HL-60 (cell line): ENCODE results near the gene UGCG.

Experiments used
- DNase-seq, 2 experiments: peaks; one replicate each; pipeline ENCODE4 v3.0.0-alpha.2; 2010 to 2020; ENCODE audit warnings: low read depth in 1 of 2, low spot score in 1 of 2
- H3K27ac ChIP-seq: fragments of 250-450 bp; sonication (Bioruptor Pico); replicated peaks from 2 replicates; pipeline ENCODE4 v1.5.1; 2020; ENCODE audit warnings: mild to moderate bottlenecking, moderate library complexity
- H3K27me3 ChIP-seq: fragments of 250-450 bp; sonication (Bioruptor Pico); 2 replicates; pipeline ENCODE4 v1.5.1; 2021; ENCODE audit warnings: mild to moderate bottlenecking, moderate library complexity; ENCODE audit not compliant: insufficient read depth, poor library complexity, severe bottlenecking
- H3K4me3 ChIP-seq: replicated peaks from 2 replicates; pipeline ENCODE4 v1.5.1; 2011; ENCODE audit warnings: mild to moderate bottlenecking, control low read depth, low read length; ENCODE audit not compliant: insufficient read depth
- GABPA ChIP-seq: IDR thresholded peaks from 2 replicates; pipeline ENCODE4 v1.6.1; 2012; ENCODE audit warnings: low read depth
- POLR2AphosphoS5 ChIP-seq: IDR thresholded peaks from 2 replicates; pipeline ENCODE4 v1.6.1; 2012; ENCODE audit warnings: low read depth
- SPI1 ChIP-seq: IDR thresholded peaks from 2 replicates; pipeline ENCODE4 v1.6.1; 2012; ENCODE audit warnings: low read depth, mild to moderate bottlenecking, borderline replicate concordance
- TF ChIP-seq, protein P1 (sequence below): IDR thresholded peaks from one replicate; pipeline ENCODE4 v1.5.1; 2011; ENCODE audit warnings: low read length, control low read depth, inconsistent platforms; ENCODE audit not compliant: insufficient read depth
- TF ChIP-seq, protein P2 (sequence below): IDR thresholded peaks from 2 replicates; pipeline ENCODE4 v1.6.1; 2012; ENCODE audit warnings: low read depth; ENCODE audit not compliant: insufficient replicate concordance

Gene UGCG

DNA sequence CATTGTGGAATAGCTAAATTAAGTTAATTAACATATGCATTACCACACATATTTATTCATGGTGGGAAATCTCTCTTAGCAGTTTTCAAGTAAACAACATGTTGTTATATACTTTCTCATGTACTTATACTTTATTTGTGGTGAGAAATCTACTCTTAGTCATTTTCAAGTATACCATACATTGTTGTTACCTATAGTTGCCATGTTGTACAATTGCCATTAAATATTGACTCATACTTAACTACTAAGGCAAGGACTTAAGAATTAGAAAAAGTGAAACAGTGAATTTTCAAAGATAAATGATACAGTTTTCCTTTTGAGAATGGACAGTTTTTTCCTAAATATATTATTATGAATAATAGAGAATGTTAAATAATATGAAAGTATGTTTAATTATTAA is 27.7 kb downstream of the UGCG start:
- no peak for DNase-seq
- H3K27ac ChIP-seq = no peak overlapping the region
- TF ChIP-seq SPI1 (no peak), GABPA (no peak), POLR2AphosphoS5 (no peak)
- TF ChIP-seq, protein P1, sequence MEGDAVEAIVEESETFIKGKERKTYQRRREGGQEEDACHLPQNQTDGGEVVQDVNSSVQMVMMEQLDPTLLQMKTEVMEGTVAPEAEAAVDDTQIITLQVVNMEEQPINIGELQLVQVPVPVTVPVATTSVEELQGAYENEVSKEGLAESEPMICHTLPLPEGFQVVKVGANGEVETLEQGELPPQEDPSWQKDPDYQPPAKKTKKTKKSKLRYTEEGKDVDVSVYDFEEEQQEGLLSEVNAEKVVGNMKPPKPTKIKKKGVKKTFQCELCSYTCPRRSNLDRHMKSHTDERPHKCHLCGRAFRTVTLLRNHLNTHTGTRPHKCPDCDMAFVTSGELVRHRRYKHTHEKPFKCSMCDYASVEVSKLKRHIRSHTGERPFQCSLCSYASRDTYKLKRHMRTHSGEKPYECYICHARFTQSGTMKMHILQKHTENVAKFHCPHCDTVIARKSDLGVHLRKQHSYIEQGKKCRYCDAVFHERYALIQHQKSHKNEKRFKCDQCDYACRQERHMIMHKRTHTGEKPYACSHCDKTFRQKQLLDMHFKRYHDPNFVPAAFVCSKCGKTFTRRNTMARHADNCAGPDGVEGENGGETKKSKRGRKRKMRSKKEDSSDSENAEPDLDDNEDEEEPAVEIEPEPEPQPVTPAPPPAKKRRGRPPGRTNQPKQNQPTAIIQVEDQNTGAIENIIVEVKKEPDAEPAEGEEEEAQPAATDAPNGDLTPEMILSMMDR = no peak
- TF ChIP-seq, protein P2, sequence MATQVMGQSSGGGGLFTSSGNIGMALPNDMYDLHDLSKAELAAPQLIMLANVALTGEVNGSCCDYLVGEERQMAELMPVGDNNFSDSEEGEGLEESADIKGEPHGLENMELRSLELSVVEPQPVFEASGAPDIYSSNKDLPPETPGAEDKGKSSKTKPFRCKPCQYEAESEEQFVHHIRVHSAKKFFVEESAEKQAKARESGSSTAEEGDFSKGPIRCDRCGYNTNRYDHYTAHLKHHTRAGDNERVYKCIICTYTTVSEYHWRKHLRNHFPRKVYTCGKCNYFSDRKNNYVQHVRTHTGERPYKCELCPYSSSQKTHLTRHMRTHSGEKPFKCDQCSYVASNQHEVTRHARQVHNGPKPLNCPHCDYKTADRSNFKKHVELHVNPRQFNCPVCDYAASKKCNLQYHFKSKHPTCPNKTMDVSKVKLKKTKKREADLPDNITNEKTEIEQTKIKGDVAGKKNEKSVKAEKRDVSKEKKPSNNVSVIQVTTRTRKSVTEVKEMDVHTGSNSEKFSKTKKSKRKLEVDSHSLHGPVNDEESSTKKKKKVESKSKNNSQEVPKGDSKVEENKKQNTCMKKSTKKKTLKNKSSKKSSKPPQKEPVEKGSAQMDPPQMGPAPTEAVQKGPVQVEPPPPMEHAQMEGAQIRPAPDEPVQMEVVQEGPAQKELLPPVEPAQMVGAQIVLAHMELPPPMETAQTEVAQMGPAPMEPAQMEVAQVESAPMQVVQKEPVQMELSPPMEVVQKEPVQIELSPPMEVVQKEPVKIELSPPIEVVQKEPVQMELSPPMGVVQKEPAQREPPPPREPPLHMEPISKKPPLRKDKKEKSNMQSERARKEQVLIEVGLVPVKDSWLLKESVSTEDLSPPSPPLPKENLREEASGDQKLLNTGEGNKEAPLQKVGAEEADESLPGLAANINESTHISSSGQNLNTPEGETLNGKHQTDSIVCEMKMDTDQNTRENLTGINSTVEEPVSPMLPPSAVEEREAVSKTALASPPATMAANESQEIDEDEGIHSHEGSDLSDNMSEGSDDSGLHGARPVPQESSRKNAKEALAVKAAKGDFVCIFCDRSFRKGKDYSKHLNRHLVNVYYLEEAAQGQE = no peak

DNA sequence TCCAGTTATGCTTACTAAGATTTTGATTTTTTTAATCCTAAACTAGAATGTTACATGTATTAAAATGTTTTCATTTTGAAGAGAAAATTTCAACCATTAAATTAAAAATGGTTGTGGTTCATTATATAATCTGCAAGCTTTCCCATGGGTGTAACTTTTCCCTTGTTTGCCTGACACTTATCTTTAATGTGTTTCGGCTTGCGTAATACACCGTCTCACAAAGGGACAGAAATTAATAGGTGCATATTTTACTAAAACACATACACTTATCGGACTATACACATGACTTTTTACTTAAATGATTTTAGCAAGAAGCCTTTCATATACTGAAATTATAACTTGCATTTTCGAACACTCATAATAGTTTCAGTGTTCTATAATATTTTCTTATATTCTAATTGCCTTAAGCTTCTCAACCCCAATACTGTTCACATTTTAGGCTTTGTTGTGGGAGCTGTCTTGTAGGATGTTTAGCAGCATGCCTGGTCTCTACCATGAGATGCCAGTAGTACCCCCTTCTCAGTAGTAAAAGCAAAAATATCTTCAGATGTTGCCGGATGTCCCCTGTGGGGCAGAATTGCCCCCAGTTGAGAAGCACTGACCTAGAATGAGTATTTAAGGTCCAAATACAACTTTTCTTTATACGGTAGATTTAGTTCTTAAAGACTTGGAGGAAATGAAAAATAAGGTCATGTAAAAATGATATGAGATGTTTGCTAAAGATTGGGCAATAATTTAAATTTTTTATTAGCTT is 28.6 kb downstream of the UGCG start:
- TF ChIP-seq, protein P2 = no peak
- TF ChIP-seq POLR2AphosphoS5 (no peak), GABPA (no peak), SPI1 (no peak)
- TF ChIP-seq, protein P1 = no peak
- Histone ChIP-seq H3K27me3 (no peaks in the 10 kb centered on the region), H3K4me3 (no peak overlapping the region), H3K27ac (no peak overlapping the region)
- no peak for DNase-seq

More for the DNA sequence above, 27.7 kb downstream of the UGCG start:
- Histone ChIP-seq H3K27me3 (no peaks in the 10 kb centered on the region), H3K4me3 (no peak overlapping the region)

DNA sequence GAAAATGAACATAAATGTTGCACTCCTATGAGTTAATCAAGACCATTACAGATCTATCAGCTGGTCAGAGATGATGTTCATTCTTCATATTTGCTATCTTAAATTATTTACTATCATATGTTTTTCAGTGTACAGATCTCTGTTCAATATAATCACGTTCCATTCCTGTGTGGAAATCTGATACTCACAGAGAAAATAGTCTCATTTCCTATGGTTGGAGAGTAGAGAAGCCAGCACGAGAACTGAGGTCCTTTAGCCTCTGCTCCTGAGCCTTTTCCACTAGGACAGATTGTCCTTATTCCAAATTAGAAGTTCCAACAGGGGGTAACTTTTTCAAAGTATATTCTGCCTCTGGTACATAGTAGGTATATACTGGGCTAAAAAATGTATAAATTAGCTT is 29.2 kb downstream of the UGCG start:
- no peak for TF ChIP-seq GABPA
- Histone ChIP-seq H3K27ac (no peak overlapping the region), H3K4me3 (no peak overlapping the region), H3K27me3 (no peaks in the 10 kb centered on the region)
- DNase-seq = no peak

DNA sequence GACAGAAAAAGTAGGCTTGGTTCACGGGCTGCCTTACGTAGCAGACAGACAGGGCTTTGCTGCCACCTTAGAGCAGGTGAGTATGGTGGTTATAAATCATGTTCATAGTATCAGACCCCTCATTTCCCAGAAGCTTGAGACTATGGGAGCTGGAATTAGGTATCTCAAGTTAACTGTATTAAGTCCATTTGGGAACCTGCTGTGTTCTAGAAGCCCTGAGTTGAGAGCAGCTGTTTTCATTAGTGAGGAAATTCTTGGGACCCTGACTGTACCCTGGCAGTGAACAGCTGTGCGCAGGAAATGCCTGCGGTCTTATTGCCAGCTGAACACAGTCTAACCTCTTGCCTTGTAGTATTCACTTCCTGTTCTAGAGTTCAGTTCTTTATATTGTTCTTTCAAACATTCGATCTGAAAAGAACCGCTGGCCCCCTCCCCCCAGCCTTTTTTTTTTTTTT is 29.8 kb downstream of the UGCG start:
- Histone ChIP-seq H3K27ac (no peak overlapping the region), H3K4me3 (no peak overlapping the region), H3K27me3 (no peaks in the 10 kb centered on the region)
- peak; percentile 52 to 75 for DNase-seq
- TF ChIP-seq, protein P2 = no peak
- TF ChIP-seq POLR2AphosphoS5 (peak; percentile 82), GABPA (peak; percentile 49), SPI1 (peak; percentile 83)
- TF ChIP-seq, protein P1 = no peak
